ENCODE data around the gene ECSIT.

ECSIT gene

GRCh38 chr19:11550265-11550664 lies 21.3 kb upstream of the ECSIT start:
- no peak for DNase-seq (ENCODE audit: low spot score)

GRCh38 chr19:11549386-11549953 lies 20.5 kb upstream of the ECSIT start:
- no peak for DNase-seq (ENCODE audit: low spot score)

GRCh38 chr19:11547929-11548700 lies 19.2 kb upstream of the ECSIT start:
- DNase-seq (ENCODE audit: low spot score): no peak

GRCh38 chr19:11541238-11541637 lies 12.3 kb upstream of the ECSIT start:
- no peak for DNase-seq (ENCODE audit: low spot score)

GRCh38 chr19:11540645-11541044 lies 11.7 kb upstream of the ECSIT start:
- no peak for DNase-seq (ENCODE audit: low spot score)

- DNase-seq (ENCODE audit: low spot score): no peak
These were observed 10.8 kb upstream of the ECSIT start for GRCh38 chr19:11539495-11540365.

GRCh38 chr19:11538232-11539036 lies 9.5 kb upstream of the ECSIT start, which contains the start of gene CNN1:
Gene CNN1, plus strand, starts transcription at chr19:11538851. Its CDS starts 77 bp downstream, at chr19:11538928.
- DNase-seq (ENCODE audit: low spot score): no peak

- DNase-seq (ENCODE audit: low spot score): peak; percentile 95
These were observed 7.1 kb upstream of the ECSIT start for GRCh38 chr19:11535792-11536595.

- DNase-seq (ENCODE audit: low spot score): no peak
These were observed 6.0 kb upstream of the ECSIT start for GRCh38 chr19:11534948-11535347.

GRCh38 chr19:11534538-11534937 lies 5.6 kb upstream of the ECSIT start:
- DNase-seq (ENCODE audit: low spot score): no peak

- DNase-seq (ENCODE audit: low spot score): peak; percentile 76
These were observed 1.5 kb upstream of the ECSIT start for GRCh38 chr19:11530432-11530831.

GRCh38 chr19:11519138-11519537 lies 9.8 kb downstream of the ECSIT start:
- DNase-seq (ENCODE audit: low spot score): no peak

- DNase-seq (ENCODE audit: low spot score): no peak
These were observed 15.0 kb downstream of the ECSIT start for GRCh38 chr19:11513946-11514345.

- DNase-seq (ENCODE audit: low spot score): no peak
These were observed 18.5 kb downstream of the ECSIT start for GRCh38 chr19:11510444-11510843.

GRCh38 chr19:11507370-11508078 lies 21.4 kb downstream of the ECSIT start:
- no peak for DNase-seq (ENCODE audit: low spot score)

GRCh38 chr19:11506967-11507366 lies 22.0 kb downstream of the ECSIT start:
- no peak for DNase-seq (ENCODE audit: low spot score)

GRCh38 chr19:11506101-11506555 lies 22.8 kb downstream of the ECSIT start:
- peak; percentile 46 for DNase-seq (ENCODE audit: low spot score)

- peak; percentile 98 for DNase-seq (ENCODE audit: low spot score)
These were observed 23.3 kb downstream of the ECSIT start, which contains the start of gene ZNF653 for GRCh38 chr19:11505504-11506100. Gene ZNF653, minus strand, starts transcription at chr19:11505839. Its CDS starts 53 bp downstream, at chr19:11505786.

GRCh38 chr19:11505032-11505503 lies 23.9 kb downstream of the ECSIT start:
- peak; percentile 98 for DNase-seq (ENCODE audit: low spot score)

Data from germinal center (tissue), 1 donor.